HepG2 (cell line): Measurements from ENCODE around the gene ADARB2. TPM values are rescaled to one million over a fixed set of nuclear protein-coding genes. Genes with fewer than 3 reads are reported as not detected.
"Not testable (repeated sequence)": the region's sequence is repeated elsewhere in the genome, so short reads cannot be mapped to it uniquely, and the experiment has no call there.

Source experiments
- ATAC-seq: fragments of 200-7000 bp; cut with Tn5 transposase; 3 replicates; pipeline ENCODE4 v1.9.1; 2020; ENCODE audit warnings: mild to moderate bottlenecking, moderate library complexity
- BruUV-seq: library from RNA; stranded (reverse); fragments of 400-500 nt; replicated peaks from 2 replicates; lab custom pipeline; 2021; lab: Mats Ljungman, UMichigan
- CTCF ChIA-PET: fragments of 300-600 bp; formaldehyde crosslinking; extraction: SDS; loops from one replicate; lab custom pipeline; 2021; ENCODE audit warnings: low total read pairs, inconsistent platforms, low intra/inter-chr PET ratio; lab: Yijun Ruan, JAX
- POLR2A ChIA-PET: fragments of 350-600 bp; sonication (Branson Sonifier 250); formaldehyde crosslinking; loops from one replicate; lab custom pipeline; 2020; ENCODE audit warnings: antibody characterized with exemption, inconsistent platforms; lab: Yijun Ruan, JAX
- DNase-seq: peaks from one replicate; pipeline ENCODE4 v3.0.0-alpha.2; 2015; ENCODE audit warnings: low spot score
- FAIRE-seq: peaks from 3 replicates; lab custom pipeline; 2011; peaks lifted over from hg19 to GRCh38; lab: Jason Lieb, UNC
- H2AFZ ChIP-seq: one replicate; pipeline ENCODE4 v1.6.1; 2011; ENCODE audit warnings: low read length, inconsistent platforms
- H3K27ac ChIP-seq: fragments of 300-600 bp; 3 replicates; pipeline ENCODE4 v1.8.0; 2011; ENCODE audit warnings: mixed run types, mild to moderate bottlenecking, mixed read lengths, low read length, inconsistent platforms; ENCODE audit not compliant: insufficient read depth; ENCODE audit errors: extremely low read length
- H3K27me3 ChIP-seq, 2 experiments: fragments of 200-600 bp in 1 of 2; 2 replicates in 1 of 2; 3 replicates in 1 of 2; pipeline versions ENCODE4 v1.6.0 to v1.8.0; 2011; ENCODE audit warnings: low read length in 2 of 2, mild to moderate bottlenecking in 2 of 2, moderate library complexity in 2 of 2, inconsistent platforms in 1 of 2; ENCODE audit not compliant: insufficient read depth in 2 of 2, control insufficient read depth in 1 of 2
- H3K36me3 ChIP-seq, 2 experiments: fragments of 200-600 bp in 1 of 2; replicated peaks in 1 of 2; 2 replicates in 1 of 2; 3 replicates in 1 of 2; pipeline versions ENCODE4 v1.5.1 to v1.8.0; 2011; ENCODE audit warnings: low read length in 2 of 2, inconsistent platforms in 1 of 2; ENCODE audit not compliant: insufficient read depth in 2 of 2, control insufficient read depth in 1 of 2
- H3K4me1 ChIP-seq: 2 replicates; pipeline ENCODE4 v1.5.1; 2012; ENCODE audit warnings: low read length, inconsistent platforms; ENCODE audit not compliant: insufficient read depth
- H3K4me2 ChIP-seq: 2 replicates; pipeline ENCODE4 v1.6.0; 2011; ENCODE audit warnings: low read depth, low read length, inconsistent platforms
- H3K4me3 ChIP-seq, 3 experiments: fragments of 200-600 bp in 1 of 3; sonication (generic), shearing (Covaris generic) in 1 of 3; replicated peaks in 1 of 3; 2 replicates each; pipeline ENCODE4 v1.5.1; 2011 to 2016; ENCODE audit warnings: low read length in 3 of 3, inconsistent platforms in 2 of 3, low read depth in 2 of 3, mild to moderate bottlenecking in 2 of 3, control low read depth in 1 of 3, mixed read lengths in 1 of 3; ENCODE audit not compliant: insufficient read depth in 1 of 3
- H3K79me2 ChIP-seq: one replicate; pipeline ENCODE4 v1.6.1; 2011; ENCODE audit warnings: low read length, inconsistent platforms; ENCODE audit not compliant: insufficient read depth
- H3K9ac ChIP-seq: 2 replicates; pipeline ENCODE4 v1.6.0; 2011; ENCODE audit warnings: mild to moderate bottlenecking, low read depth, low read length, inconsistent platforms; ENCODE audit not compliant: insufficient read depth
- H3K9me3 ChIP-seq: 2 replicates; pipeline ENCODE4 v1.5.1; 2012; ENCODE audit warnings: mild to moderate bottlenecking, low read length
- H4K20me1 ChIP-seq: 2 replicates; pipeline ENCODE4 v1.6.0; 2011; ENCODE audit warnings: inconsistent platforms, mild to moderate bottlenecking, low read length, moderate library complexity; ENCODE audit not compliant: insufficient read depth
- ARNT ChIP-seq: fragments of 450-650 bp; IDR thresholded peaks from 2 replicates; pipeline ENCODE4 v1.6.1; 2017
- KLF16 ChIP-seq, 2 experiments: sonication (generic) in 1 of 2; formaldehyde crosslinking in 1 of 2; IDR thresholded peaks; 2 replicates each; pipeline versions ENCODE4 v1.6.1 to v1.8.0; 2016 to 2023; ENCODE audit warnings: missing genetic modification reagents in 2 of 2, missing compliant biosample characterization in 1 of 2
- SMAD3 ChIP-seq: sonication (generic); formaldehyde crosslinking; IDR thresholded peaks from 2 replicates; pipeline ENCODE4 v1.4.0; 2020; ENCODE audit warnings: missing genetic modification reagents
- ZNF496 ChIP-seq: sonication (generic); formaldehyde crosslinking; IDR thresholded peaks from 2 replicates; pipeline ENCODE4 v1.8.1; 2023; ENCODE audit warnings: mild to moderate bottlenecking, moderate library complexity, missing genetic modification reagents; ENCODE audit not compliant: insufficient replicate concordance
- ZNF510 ChIP-seq: sonication (generic); formaldehyde crosslinking; IDR thresholded peaks from 2 replicates; pipeline ENCODE4 v1.4.0; 2020; ENCODE audit warnings: low read depth, mild to moderate bottlenecking, missing genetic modification reagents
- ZNF629 ChIP-seq: sonication (generic); formaldehyde crosslinking; conservative IDR thresholded peaks from 2 replicates; pipeline ENCODE4 v1.5.0; 2020; ENCODE audit warnings: missing genetic modification reagents
- WGBS: methylation state at CpG from one replicate; pipeline ENCODE4 v1.1.6; 2017; ENCODE audit warnings: low lambda C conversion rate; 5-methylcytosine and 5-hydroxymethylcytosine counted together
- in situ Hi-C: cut with HindIII; loops from 2 replicates; pipeline ENCODE4 v1.10.0; 2017; ENCODE audit warnings: low pct_unique_long_range_greater_than_20kb; ENCODE audit not compliant: extremely low pct_ligation_motif_present
- intact Hi-C: fragments of 100-400 bp; cut with micrococcal nuclease; formaldehyde crosslinking; loops from one replicate; pipeline ENCODE4 v1.10.0; 2022; ENCODE audit not compliant: unreplicated experiment
- polyA plus RNA-seq, 8 experiments: library from polyadenylated mRNA; depleted of rRNA in 3 of 8; stranded (reverse) in 7 of 8; unstranded in 1 of 8; fragments of >200 nt; fragmentation: Illumina TruSeq in 4 of 8; extraction: Trizol in 4 of 8; gene quantifications; 2 replicates each; pipeline versions ENCODE4 v1.2.1 to v1.2.3, GENCODE V29; 2011 to 2016; ENCODE audit warnings: low read depth in 4 of 8, missing spikeins in 1 of 8, mixed read lengths in 1 of 8; ENCODE audit not compliant: insufficient read depth in 1 of 8
- total RNA-seq, 5 experiments: library from RNA; depleted of rRNA; stranded (reverse); fragments of >200 nt; fragmentation: Illumina TruSeq; extraction: Trizol; gene quantifications; 2 replicates each; pipeline ENCODE4 v1.2.3, GENCODE V29; 2016; ENCODE audit warnings: low read depth in 1 of 5
- TF ChIP-seq, protein P1 (sequence below): fragments of 450-650 bp; IDR thresholded peaks from 2 replicates; pipeline ENCODE4 v1.6.1; 2017

The ADARB2 gene
- total and polyA plus RNA-seq, 2 of the 13 experiments (the other 11 are each of a cell fraction or from before 2014, with no cell fraction given), result not detected

DNA sequence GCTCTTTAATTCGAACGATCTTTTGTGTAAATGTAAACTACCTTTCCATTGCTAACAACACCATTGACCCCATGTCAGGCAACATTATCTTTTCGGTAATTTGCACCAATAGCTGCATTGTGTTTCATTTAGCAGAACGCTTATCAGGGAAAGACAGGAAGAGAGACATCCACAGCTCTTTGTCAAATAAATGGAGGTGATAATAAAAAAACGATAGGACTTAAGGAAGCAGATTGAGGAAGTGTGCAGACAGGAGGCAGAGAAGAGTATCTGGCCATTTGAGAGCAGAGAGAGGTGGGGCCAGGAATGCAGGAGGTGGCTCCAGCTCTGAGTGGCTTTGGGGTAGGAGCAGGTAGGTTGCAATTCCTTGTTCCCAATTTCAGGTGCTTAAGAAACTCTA lies 37.5 kb upstream of the ADARB2 start:
- DNase-seq (no peak), FAIRE-seq (no peak), ATAC-seq (no peak)
- CTCF ChIA-PET, result no interaction called here
- no peak overlapping the region for H3K27ac ChIP-seq
- no TSS peak for BruUV-seq
- no peaks in the 10 kb centered on the region for H3K27me3 ChIP-seq
- H4K20me1 ChIP-seq, result no peaks in the 10 kb centered on the region
- no peak overlapping the region for H2AFZ ChIP-seq
- intact Hi-C loops (no loop called here), in situ Hi-C loops (no loop called here)
- POLR2A ChIA-PET, result no interaction called here
- H3K4me3 ChIP-seq, result no peak overlapping the region
- WGBS, result 0% methylated on average over 5 of the region's 5 CpGs
- no peak overlapping the region for H3K4me2 ChIP-seq
- no peaks in the 10 kb centered on the region for H3K4me1 ChIP-seq
- TF ChIP-seq ARNT (no peak), ZNF496 (no peak), ZNF629 (CRISPR knock-in tag) (no peak), KLF16 (CRISPR knock-in tag; IDR thresholded peaks at IDR 0.05) (no peak), SMAD3 (no peak), ZNF510 (no peak)
- TF ChIP-seq, protein P1, sequence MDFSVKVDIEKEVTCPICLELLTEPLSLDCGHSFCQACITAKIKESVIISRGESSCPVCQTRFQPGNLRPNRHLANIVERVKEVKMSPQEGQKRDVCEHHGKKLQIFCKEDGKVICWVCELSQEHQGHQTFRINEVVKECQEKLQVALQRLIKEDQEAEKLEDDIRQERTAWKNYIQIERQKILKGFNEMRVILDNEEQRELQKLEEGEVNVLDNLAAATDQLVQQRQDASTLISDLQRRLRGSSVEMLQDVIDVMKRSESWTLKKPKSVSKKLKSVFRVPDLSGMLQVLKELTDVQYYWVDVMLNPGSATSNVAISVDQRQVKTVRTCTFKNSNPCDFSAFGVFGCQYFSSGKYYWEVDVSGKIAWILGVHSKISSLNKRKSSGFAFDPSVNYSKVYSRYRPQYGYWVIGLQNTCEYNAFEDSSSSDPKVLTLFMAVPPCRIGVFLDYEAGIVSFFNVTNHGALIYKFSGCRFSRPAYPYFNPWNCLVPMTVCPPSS, result no peak
- H3K36me3 ChIP-seq, result no peaks in the 10 kb centered on the region
- no peak overlapping the region for H3K9ac ChIP-seq
- H3K9me3 ChIP-seq, result no peaks in the 10 kb centered on the region
- no peaks in the 10 kb centered on the region for H3K79me2 ChIP-seq

GRCh38 chr10:1773204-1773603 lies 35.9 kb upstream of the ADARB2 start:
- in situ Hi-C loops, ATAC-seq, H3K27ac ChIP-seq, H3K9ac ChIP-seq, H3K4me2 ChIP-seq, POLR2A ChIA-PET, H2AFZ ChIP-seq, H3K27me3 ChIP-seq, H3K9me3 ChIP-seq, H3K36me3 ChIP-seq, H3K79me2 ChIP-seq, DNase-seq, H3K4me1 ChIP-seq, H4K20me1 ChIP-seq, H3K4me3 ChIP-seq, CTCF ChIA-PET, FAIRE-seq, intact Hi-C loops, BruUV-seq: not testable (repeated sequence)
- WGBS, result no CpG with 5 or more reads among the region's 23 CpGs
